CD4-positive, alpha-beta T cell treated with Interleukin-2 at 100 ng/mL for 4 hours (primary cell): ENCODE data around the gene FAM222A.

ENCODE experiments used
- DNase-seq: peaks from one replicate; pipeline ENCODE4 v3.0.0-alpha.2; 2020; ENCODE audit warnings: low spot score

Gene FAM222A

DNA sequence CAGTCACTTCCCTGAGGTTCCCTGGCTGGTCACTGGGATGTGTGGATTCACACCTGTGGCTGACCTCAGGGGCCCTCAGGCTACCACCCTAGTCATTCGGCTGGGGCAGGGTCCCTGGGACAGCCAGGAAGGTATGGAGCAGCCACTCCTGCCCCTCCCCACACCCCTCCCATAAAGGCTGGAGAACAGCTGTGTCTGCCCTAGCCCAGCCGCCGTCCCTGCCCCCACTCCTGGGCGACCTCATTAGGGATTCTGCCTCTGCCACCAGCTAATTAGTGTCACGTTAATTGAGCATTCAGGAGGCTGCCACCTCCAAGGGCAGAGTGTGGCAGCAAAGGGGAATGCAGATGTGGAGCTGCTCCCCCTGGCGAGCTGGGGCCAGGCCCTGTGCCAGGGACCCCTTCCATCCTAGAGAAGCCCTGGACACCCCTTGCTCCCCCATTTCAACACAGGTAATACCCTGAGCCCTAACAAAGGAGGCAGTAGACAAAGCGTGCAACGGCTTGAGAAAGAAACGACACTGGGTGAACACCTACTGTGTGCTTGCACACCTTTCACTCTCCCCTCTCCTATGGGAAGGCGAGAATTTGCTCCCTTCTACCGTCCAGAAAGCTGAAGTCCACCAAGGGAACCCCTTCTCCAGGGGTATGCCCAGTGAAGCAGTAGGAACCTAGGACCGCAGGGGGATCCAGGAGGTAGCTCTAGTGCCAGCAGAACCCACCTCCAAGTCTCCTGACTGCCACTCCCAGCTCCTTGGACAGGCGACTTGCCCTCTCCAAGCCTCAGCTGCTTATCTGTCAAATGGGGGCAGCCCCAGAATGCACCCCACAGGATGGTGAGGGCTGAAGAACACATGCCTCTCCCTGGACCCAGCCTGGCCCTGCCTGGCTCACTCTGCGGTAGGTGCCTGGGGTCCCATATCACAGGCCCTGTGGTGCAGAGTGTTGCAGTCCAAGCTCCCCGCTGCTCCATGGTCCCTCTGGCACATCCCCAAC is 45.1 kb downstream of the FAM222A start:
- no peak for DNase-seq

DNA sequence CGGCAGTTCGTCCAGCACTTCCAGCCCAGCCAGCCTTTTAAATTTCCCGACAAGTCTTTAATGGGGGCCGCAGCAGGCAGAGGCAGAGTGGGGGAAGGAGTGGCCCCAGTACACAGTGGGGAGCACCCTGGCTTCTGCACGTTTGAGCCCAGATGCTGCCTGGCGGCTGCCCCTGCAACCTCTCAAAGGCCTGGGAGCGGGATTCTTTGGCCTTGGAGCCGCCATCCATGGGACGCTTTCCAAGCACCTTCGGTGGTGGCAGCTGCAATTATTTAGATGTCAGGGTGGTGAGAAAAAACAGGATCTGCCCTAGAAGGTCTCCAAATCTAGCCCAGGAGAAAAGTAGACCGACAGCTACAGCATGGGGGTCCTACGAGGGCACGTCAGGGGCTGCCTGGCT is 46.0 kb downstream of the FAM222A start:
- DNase-seq: no peak

DNA sequence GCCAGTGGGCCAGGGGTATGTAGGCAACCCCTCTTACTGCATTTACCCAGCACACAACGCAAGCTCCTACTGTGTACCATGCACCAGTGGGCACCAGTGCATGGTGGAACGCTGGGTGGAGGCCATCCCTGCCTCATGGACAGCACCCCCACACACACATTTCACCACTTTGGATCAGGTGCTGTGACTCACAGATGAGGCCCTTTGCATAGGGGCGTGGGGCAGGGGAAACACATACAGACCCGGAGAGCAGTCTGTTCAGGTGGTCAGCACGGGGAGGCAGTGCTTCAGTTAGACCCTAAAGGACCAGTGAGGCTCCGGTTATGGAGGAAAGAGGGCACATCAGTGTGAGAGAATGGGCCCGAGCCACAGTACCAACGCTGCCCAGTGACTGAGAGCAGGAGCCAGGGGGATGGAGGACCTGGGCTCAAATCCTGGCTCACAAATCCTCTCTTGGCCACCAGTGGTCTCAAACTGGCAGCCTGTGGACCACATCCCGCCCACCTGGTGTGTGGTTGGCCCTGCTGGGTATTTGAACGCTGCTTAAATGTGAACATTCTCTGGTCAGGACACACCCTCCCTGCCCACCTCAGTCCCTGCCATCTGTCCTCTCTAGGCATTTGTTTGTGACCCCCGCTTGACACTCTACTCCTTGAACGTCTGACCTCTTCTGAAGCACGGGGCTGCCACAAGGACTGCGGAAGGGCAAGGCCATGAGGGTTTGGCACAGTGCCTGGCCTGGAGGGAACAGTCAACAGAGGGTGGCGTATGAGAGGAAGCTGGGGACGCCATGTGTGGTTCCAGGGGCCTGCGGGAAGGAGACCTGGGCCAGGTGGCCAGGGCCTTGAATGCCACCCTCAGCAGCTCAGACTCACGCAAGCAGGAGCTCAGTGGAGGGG is 46.7 kb downstream of the FAM222A start:
- DNase-seq: no peak

DNA sequence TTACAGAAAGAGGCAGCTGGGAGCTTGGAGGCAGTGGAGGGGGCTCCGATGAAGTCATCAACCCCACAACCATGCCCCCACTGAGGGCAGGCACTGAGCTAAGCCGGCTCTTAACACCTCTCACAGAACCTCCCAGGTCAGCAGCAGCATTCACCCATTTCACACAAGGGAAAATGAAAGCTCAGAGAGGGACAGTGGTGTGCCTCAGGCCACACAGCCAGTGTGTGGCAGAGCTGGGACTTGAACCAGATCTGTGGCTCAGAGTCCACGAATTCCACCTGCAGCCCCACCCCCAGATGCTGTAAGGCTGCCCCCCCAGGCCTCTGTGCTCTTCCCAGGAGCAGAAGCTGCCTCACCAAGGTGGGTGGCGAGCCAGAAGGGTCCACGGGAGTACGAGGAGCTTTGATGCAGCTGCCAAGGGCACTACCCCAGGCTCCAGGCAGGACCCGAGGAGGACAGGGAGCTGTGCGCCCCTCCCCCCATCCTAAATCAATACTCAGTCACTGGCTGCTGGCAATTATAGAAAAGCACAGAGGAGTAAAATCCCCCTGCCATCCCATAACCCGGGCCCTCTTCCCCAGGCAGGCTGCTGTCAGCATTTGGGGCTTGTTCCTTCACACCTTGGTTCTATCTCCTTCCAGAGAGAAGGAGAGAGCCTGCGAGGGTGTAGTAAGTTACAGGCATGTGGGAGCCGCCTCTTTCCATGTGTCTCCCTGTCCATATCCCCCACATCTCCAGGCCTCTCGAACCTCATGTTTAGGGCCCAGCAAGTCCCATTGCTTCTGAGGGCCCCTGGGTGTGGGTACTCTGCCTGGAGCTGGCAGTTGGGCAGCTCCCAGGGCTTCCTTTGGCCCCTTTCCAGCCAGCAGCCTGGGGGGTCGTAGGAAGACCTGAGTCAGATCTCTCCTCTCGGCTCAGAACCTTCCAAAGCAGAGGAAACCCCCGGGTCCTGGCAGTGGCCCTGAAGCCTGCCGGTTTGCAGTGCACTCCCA is 47.6 kb downstream of the FAM222A start:
- DNase-seq: no peak

DNA sequence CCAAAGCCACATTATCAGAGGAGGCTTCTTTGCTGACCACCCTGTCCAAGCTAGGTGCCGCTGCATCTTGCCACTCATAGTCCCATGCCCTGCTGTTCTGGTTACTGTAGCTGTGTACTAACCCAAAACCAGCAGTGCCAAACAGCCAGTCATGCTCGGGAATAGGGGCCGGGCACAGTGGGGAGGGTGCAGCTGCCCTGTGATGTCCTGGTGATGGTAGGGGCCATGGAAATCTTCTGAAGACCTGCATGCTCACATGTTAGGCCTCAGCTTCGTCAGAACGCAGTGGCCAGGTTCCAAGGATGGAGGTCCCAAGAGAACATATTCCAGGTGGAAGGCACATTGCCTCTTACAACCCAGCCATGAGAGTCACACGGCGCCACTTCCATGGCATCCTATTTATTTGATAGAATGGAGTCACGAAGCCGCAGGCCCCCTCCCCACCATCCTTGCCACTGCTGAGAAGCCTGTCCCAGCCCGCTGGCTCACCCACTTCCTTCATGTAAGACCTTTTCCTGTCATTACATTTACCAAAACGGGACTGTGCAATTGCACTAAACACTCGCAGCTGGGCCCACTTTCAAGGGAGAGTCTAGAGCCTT is 48.5 kb downstream of the FAM222A start:
- DNase-seq: no peak

DNA sequence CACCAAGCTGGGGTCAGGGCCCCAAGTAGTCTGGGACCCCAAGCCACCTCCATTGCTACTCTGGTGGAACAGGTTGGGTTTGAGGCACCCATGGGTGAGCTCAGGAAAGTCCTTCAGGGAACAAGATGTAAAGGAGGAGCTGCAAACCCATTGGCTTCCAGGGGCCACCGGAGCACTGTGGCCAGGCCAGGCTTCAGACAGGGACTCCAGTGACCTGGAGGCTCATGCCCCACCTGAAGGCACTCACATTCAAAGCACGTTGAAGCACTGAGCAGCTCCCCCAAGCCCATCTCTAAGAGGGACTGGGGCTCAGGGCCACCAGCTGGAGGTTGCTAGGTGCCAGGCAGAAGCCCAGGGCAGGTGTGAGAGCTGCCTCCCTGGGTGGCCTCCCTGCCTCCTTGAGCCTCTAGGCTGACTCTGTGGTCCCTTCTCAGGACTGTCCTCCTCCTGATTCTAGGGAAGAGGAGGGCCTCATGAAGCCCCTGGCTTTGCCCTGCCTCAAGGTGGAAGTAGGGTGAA is 49.1 kb downstream of the FAM222A start:
- DNase-seq: no peak

DNA sequence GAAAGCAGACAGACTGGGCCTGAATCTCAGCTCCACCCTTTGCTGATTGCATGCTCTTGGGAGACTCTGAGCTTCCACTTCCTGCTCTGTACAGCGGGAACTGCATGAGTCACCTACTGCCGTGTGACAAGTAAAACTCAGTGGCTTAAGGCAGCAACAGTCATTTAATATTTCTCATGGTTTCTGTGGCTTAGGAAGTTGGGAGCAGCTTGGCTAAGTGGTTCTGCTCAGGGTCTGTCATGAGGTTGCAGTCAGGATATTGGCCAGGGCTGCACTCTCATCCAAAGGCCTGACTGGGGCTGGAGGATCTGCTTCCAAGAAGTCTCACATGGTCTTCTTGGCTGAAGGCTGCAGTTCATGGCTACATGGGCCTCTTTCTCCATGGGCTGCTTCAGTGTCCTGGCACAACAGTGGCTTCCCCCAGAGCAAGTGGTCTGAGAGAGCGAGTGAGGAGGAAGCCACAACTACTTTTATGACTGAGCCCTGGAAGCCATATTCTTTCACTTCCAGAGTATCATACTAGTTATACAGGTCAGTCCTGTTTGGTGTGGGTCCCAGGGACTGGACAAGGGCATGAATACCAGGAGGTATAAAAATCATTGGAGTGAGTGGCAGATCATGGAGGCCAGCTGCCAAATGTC is 49.7 kb downstream of the FAM222A start:
- peak; percentile 3 for DNase-seq

DNA sequence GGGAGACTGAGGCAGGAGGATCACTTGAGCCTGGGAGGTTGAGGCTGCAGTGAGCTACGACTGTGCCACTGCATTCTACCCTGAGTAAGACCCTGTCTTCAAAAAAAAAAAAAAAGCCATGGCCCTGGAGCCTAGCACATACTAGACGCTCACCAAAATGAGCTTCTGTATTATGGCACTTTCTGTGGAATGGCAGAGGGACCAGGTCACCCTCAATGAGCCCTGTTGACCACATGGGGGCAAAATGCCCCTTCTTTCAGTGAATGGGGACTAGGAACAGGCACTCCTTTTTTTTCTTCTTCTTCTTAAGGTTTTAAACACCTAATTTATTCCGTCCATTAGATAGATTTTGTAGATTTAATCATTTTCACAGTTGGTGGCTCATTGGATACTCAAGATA is 50.5 kb downstream of the FAM222A start:
- DNase-seq: no peak

DNA sequence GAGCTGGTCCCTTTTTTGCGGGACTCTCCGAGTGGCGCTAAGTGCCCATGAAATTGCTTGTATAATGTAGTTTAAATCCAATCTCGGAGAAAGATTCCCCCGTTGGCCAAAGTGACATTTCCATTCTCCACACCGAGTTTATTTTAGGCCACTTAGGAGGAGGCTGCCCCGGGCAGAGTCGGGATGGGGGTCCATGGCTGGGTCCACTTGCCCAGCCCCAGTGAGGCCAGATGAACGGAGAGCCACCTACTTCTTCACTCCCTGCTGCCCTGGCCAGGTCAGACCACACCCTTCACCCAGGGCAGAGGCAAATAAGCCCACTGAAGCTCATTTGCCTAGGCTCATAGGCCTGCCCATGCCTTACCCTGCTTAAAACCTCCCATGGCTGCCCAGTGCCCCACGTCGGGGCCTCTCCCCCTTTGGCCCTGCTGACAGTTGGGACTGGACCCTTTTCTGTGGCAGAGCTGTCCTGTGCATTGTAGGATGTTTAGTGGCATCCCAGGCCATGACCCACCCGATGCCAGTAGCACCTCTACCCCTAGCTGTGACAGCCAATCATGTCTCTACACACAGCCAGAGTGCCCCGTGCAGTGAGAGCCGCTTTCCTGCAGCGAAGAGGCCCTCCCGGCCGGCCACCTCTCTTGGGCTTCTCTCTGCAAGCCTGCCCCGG is 51.3 kb downstream of the FAM222A start:
- DNase-seq: no peak

DNA sequence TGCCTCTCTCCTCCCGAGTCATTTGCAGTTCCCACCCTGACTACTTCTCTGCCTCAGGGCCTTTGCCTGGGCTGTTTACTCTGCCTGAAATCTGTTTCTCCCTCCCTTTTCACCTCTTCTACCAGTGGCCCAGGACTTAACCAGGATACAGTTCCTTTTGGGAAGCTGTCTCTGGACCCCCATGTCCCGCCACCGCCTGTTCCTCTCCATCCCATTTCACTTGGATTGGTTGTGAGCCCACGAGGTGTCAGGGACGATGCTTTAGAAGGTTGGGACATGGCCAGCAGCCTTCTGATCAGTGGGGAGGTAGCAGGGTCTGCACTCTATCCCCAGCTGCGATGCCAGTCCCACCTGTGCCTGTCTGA is 51.8 kb downstream of the FAM222A start:
- DNase-seq: no peak

DNA sequence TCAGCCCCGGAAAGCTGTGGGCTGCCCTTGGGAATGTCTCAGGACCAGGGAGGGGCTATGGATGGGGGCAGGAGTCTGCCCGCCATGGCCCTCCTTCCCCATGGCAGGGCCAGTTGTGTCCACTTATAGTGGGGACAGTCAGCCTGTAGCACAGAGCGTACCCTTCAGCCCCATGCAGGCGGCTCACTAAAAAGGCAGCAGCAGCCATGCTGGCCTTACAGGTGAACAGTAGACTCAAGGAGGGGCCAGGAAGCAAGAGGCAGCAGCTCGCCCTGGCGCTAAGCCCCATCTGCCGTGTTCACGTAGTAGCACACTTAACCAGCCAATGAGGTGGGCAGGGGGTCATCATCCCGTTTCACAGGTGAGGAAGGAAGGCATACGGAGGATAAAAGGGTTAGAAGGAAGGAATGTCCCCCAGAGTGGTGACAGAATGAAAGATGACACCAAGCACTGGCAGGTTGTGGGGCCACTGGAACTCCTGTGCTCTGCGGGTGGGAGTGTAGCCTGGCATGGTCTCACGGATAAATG is 52.7 kb downstream of the FAM222A start:
- DNase-seq: no peak

DNA sequence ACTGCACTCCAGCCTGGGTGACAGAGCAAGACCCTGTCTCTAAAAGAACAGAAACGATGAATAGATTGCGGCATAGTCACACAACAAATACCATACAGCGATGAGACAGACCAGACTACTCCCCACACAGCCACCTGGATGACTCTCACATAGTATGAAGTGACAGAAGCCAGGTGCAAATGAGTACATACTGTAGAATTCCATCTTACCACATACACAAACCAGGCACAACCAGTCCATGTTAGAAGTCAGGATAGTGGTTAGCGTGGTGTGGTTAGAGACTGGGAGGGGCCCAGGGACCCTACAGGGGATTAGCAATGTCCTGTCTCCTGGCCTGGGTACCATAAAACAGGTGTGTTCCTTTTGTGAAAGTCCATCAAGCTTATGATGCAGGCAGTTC is 53.8 kb downstream of the FAM222A start:
- no peak for DNase-seq

DNA sequence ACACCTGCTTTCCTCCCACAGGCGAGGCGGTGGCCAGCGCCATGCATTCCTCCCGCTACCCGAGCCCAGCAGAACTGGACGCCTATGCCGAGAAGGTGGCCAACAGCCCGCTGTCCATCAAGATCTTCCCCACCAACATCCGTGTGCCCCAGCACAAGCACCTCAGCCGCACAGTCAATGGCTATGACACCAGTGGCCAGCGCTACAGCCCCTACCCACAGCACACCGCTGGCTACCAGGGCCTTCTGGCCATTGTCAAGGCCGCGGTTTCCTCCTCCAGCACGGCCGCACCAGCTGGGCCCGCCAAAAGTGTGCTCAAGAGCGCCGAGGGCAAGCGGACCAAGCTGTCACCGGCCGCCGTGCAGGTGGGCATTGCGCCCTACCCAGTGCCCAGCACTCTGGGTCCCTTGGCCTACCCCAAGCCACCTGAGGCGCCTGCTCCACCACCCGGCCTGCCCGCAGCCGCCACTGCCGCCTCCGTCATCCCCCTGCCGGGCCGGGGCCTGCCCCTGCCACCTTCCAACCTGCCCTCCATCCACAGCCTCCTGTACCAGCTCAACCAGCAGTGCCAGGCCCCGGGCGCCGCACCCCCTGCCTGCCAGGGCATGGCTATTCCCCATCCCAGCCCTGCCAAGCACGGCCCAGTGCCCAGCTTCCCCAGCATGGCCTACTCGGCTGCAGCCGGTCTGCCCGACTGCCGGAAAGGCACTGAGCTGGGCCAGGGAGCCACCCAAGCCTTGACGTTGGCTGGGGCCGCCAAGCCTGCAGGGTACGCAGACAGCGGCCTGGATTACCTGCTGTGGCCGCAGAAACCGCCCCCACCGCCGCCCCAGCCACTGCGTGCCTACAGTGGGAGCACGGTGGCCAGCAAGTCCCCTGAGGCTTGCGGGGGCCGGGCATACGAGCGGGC is 54.6 kb downstream of the FAM222A start:
- DNase-seq: no peak

DNA sequence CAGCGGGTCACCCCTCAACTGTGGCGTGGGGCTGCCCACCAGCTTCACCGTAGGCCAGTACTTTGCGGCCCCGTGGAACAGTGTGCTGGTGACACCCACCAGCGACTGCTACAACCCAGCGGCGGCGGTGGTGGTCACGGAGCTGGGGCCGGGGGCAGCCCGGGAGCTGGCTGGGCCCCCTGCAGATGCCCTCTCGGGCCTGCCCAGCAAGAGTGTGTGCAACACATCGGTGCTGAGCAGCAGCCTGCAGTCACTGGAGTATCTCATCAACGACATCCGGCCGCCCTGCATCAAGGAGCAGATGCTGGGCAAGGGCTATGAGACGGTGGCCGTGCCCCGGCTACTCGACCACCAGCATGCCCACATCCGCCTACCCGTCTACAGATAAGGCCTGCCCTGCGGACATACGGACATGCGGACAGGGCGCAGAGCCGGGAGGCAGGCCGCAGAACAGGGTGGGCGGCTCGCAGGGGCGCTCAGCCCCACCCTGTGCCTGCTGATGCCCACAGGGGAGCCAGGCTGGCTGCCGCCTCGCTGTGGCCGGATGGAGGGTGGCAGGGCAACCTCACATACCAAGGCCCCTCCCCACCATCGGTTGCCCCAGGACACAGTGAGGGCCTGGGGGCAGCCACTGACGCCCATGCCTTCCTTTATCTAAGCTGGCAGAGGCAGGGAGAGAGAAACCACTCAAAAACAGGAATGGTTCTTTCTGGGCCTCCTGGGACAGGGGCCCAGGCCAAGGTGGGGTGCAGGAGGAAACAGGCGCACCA is 55.5 kb downstream of the FAM222A start:
- no peak for DNase-seq

DNA sequence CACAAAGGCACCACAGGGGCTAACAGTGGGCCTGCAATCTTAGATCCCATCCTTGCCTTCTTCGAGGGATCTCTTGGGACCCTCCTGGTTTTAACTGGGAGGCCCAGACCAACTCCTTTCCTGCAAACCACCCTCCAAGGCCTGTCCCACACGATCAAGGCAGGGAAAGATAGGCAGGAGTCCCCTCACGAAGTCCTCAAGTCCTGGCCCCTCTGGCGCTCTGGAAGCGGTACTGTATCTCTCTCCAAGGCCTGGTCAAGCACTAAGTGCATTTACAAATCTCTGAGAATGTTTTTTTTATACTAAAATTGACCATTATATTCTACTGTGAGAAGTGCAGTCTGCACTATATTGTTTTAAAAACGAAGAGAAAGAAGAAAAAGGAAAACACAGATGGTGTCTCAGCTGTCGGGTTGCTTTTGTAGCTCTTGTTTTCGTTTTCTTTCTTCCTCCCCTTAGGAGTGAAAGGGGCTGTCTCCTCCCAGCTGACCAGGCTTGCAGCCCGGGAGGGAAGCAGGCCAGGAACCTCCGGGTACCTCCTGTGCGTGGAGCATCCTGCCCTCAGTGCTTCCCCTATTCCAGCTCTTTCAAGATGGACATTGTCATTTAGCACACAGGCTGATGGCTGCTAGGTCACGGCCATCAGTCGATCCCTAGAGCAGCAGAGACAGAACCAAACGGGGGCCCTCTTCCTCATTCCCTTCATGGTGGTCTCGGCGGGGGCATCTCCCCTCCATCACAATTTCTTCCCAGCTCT is 56.7 kb downstream of the FAM222A start:
- no peak for DNase-seq

DNA sequence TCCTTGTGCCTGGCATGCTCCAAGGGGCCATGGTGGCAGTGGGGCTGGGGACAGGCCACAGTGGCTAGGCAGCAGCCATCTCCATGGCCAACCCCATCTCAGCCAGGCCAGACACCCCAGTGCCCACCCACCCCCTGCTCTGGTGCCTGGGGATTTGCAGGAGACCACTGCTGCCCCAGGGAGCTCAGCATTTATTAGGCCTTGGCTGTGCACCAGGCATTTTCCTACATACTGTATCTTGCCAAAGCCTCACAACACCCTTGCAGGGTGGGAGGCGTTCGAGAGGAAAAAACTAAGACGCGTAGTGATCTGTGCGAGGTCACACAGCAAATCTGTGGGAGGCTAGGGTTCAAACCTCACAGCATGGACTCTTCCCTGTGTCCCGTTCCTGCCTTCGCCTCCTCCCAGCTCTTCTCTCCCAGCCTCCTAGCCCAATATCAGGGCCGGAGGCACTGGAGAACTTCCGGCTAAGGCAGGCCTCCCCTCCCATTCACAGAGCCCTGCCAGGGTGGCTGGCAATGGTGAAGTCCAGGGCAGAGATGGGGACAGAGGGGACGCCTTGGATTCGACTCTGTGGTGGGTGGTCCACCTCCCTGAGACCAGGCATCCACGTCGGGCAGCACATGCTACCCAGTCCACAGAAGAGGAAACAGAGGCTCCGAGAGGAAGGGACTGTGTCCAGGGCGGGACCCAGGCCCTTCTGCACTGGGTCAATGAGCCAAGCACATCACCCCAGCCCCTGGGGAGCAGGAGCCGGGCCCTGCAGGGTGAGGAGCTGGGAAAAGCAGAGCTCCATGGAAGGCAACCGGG is 57.4 kb downstream of the FAM222A start:
- DNase-seq: no peak
